Measurements from ENCODE around the gene ALKBH5. TPM values are rescaled to one million over a fixed set of nuclear protein-coding genes. Genes with fewer than 3 reads are reported as not detected.
A peak's percentile ranks its signal among the peaks of the same experiment; 100 is the strongest.

The ALKBH5 gene
- 10 to 100 TPM; 67.1 to 92.7 (median 73.2) TPM for total RNA-seq

DNA sequence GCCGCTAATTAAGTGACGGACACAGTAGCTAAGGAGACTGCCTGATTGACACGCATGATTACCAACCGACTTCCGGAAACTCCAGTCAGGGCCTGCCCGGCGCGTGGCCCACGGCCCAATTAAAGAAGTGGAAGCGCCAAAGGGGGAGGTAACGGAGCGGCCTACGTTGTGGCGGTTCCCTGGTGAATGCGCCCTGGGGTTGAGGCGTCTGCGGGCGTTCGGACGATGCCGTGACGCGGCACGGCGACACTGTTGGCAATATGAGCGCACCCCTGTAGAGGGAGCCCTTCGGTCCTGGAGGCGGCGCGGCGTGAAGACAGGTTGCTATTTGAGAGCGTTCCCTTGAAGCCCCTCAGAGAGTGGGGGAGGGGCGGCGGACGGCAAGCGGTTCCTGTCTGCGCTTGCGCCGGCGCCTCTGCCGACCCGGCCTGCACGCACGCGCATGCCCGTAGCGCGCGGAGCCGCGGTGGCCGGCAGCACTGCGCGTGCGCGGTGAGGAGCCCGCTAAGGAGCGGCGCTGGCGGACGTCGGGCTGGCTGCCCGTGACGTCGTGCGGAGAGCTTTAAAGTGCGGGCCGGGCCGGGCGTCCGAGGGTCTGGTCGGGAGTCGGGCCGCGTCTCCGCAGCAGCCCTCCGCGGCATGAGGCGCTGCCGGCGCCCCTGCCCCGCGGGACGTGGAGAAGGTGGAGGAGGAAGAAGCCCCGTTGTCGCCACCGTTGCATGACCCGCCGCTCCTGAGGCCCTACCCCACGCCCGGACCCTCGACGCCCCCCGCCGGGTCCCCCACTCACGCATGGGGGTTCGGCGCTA is at the start of gene ALKBH5:
TSS of gene ALKBH5 (plus strand) at position 495 of the 809 bp plus-strand sequence. CDS start 416 bp downstream, outside the sequence.
- Histone ChIP-seq H3K4me1 (peaks cover 60% of the 10 kb centered on the region), H3K4me3 (peak within 1 kb of the TSS; percentile 95), H3K9me3 (no peaks in the 10 kb centered on the region), H3K27me3 (no peaks in the 10 kb centered on the region), H3K36me3 (no peaks in the 10 kb centered on the region), H3K27ac (peak within 1 kb of the TSS; percentile 97)
- DNase-seq (ENCODE audit: low spot score in 2 of 2): peak; percentile 98 to 99
- TF ChIP-seq POLR2A (IDR thresholded peaks at IDR 0.05) (peak; percentile 86 to 91), POLR2AphosphoS5 (IDR thresholded peaks at IDR 0.05) (peak in 1 of 3 donors; percentile 95), EP300 (IDR thresholded peaks at IDR 0.05) (no peak)
- TF ChIP-seq, protein P1, sequence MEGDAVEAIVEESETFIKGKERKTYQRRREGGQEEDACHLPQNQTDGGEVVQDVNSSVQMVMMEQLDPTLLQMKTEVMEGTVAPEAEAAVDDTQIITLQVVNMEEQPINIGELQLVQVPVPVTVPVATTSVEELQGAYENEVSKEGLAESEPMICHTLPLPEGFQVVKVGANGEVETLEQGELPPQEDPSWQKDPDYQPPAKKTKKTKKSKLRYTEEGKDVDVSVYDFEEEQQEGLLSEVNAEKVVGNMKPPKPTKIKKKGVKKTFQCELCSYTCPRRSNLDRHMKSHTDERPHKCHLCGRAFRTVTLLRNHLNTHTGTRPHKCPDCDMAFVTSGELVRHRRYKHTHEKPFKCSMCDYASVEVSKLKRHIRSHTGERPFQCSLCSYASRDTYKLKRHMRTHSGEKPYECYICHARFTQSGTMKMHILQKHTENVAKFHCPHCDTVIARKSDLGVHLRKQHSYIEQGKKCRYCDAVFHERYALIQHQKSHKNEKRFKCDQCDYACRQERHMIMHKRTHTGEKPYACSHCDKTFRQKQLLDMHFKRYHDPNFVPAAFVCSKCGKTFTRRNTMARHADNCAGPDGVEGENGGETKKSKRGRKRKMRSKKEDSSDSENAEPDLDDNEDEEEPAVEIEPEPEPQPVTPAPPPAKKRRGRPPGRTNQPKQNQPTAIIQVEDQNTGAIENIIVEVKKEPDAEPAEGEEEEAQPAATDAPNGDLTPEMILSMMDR (IDR thresholded peaks at IDR 0.05): peak in 1 of 2 donors; percentile 45
- 0% methylated on average over 8 of the region's 98 CpGs for WGBS

- H3K36me3 ChIP-seq: no peaks in the 10 kb centered on the region
- no peak for DNase-seq (ENCODE audit: low spot score in 2 of 2)
- no peaks in the 10 kb centered on the region for H3K27me3 ChIP-seq
- H3K4me3 ChIP-seq: no peak overlapping the region
- TF ChIP-seq POLR2A (IDR thresholded peaks at IDR 0.05): no peak
- TF ChIP-seq, protein P1 (IDR thresholded peaks at IDR 0.05): no peak
- TF ChIP-seq EP300 (IDR thresholded peaks at IDR 0.05): no peak
- TF ChIP-seq POLR2AphosphoS5 (IDR thresholded peaks at IDR 0.05): no peak
- H3K27ac ChIP-seq: no peak overlapping the region
- no peaks in the 10 kb centered on the region for H3K9me3 ChIP-seq
- WGBS: 75% methylated on average over 11 of the region's 19 CpGs
- peaks cover 4% of the 10 kb centered on the region for H3K4me1 ChIP-seq
Measured at GRCh38 chr17:18136357-18136756, 47.3 kb upstream of the ALKBH5 start.

DNA sequence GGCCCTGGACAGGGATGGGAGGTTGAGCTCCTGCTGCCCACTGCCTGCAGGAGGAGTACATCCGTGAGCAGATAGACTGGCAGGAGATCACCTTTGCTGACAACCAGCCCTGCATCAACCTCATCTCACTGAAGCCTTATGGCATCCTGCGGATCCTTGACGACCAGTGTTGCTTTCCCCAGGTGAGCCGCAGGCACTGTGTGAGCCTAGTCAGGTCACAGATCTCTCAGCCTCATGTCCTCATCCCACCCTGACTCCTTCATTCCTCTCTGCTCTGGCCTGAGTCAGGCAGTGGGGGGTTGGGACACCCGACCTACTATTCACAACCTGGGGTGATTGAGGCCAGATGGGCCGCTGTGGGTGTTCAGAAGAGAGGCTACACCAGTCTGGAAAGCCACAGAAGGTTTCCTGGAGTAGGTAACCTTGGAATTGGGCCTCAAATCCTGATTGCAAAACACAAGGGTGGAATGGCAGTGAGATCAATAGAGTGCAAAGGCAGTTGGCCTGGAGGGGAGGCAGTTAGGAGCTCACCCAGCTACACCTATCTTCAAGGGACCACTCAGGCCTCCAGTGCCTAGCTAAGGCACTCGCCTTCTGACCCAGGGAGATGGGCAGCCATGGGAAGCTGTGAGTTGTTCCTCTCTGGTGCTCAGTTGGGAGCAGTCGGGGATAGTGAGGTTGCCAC is 45.4 kb upstream of the ALKBH5 start:
- H3K36me3 ChIP-seq: no peaks in the 10 kb centered on the region
- H3K27me3 ChIP-seq: no peaks in the 10 kb centered on the region
- H3K27ac ChIP-seq: no peak overlapping the region
- TF ChIP-seq, protein P1 (IDR thresholded peaks at IDR 0.05): no peak
- TF ChIP-seq POLR2AphosphoS5 (IDR thresholded peaks at IDR 0.05) (no peak), EP300 (IDR thresholded peaks at IDR 0.05) (no peak), POLR2A (IDR thresholded peaks at IDR 0.05) (no peak)
- H3K4me3 ChIP-seq: no peak overlapping the region
- no peak for DNase-seq (ENCODE audit: low spot score in 2 of 2)
- H3K4me1 ChIP-seq: peaks cover 4% of the 10 kb centered on the region
- 91% methylated on average over 8 of the region's 8 CpGs for WGBS
- H3K9me3 ChIP-seq: no peaks in the 10 kb centered on the region

- Histone ChIP-seq H3K27me3 (no peaks in the 10 kb centered on the region), H3K27ac (no peak overlapping the region), H3K4me1 (peaks cover 4% of the 10 kb centered on the region), H3K9me3 (no peaks in the 10 kb centered on the region), H3K4me3 (no peak overlapping the region), H3K36me3 (no peaks in the 10 kb centered on the region)
- WGBS: 100% methylated on average over 1 of the region's 2 CpGs
- no peak for DNase-seq (ENCODE audit: low spot score in 2 of 2)
- no peak for TF ChIP-seq POLR2A (IDR thresholded peaks at IDR 0.05)
- no peak for TF ChIP-seq POLR2AphosphoS5 (IDR thresholded peaks at IDR 0.05)
- no peak for TF ChIP-seq EP300 (IDR thresholded peaks at IDR 0.05)
- TF ChIP-seq, protein P1 (IDR thresholded peaks at IDR 0.05): no peak
Measured at GRCh38 chr17:18139092-18139491, 44.5 kb upstream of the ALKBH5 start.

DNA sequence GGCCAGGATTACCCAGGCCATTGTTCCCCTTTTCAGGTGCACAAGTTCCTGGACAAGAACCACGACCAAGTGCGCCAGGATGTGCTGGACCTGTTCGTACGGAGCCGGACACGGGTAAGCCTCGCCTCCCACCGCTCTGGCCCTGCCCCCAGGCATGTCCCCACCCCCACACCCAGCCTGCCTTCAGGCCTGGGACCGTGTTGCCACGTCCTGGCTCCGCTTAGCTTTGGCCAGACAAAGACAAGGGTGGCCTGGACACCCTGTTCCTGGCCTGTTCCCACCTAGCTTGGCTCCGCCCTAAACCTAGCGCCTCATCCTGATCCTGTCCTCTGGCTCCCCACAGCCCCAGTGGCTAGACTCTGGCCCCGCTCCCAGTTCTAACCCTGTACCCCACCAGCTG is 44.1 kb upstream of the ALKBH5 start:
- H3K4me1 ChIP-seq: peaks cover 4% of the 10 kb centered on the region
- H3K27ac ChIP-seq: no peak overlapping the region
- H3K27me3 ChIP-seq: no peaks in the 10 kb centered on the region
- no peak overlapping the region for H3K4me3 ChIP-seq
- H3K36me3 ChIP-seq: no peaks in the 10 kb centered on the region
- no peaks in the 10 kb centered on the region for H3K9me3 ChIP-seq
- TF ChIP-seq POLR2AphosphoS5 (IDR thresholded peaks at IDR 0.05): no peak
- no peak for TF ChIP-seq EP300 (IDR thresholded peaks at IDR 0.05)
- no peak for TF ChIP-seq POLR2A (IDR thresholded peaks at IDR 0.05)
- TF ChIP-seq, protein P1 (IDR thresholded peaks at IDR 0.05): no peak
- WGBS: 86% methylated on average over 14 of the region's 14 CpGs
- no peak for DNase-seq (ENCODE audit: low spot score in 2 of 2)
